Subcutaneous adipose tissue (tissue), 4 donors: Measurements from ENCODE around the gene TDRD9. TPM values are rescaled to one million over a fixed set of nuclear protein-coding genes. Genes with fewer than 3 reads are reported as not detected.

Source experiments
- total RNA-seq, 4 donors: library from RNA; depleted of rRNA; stranded (reverse); fragments of >200 nt; gene quantifications; one replicate each; pipeline ENCODE4 v1.1.0, GENCODE V29; 2016
- TF ChIP-seq, protein P1 (sequence below): fragments of 450-650 bp; IDR thresholded peaks from one replicate; pipeline ENCODE4 v1.5.1; 2016; ENCODE audit warnings: low read depth, mild to moderate bottlenecking, control low read depth, antibody characterized with exemption, moderate library complexity

TDRD9 gene
- total RNA-seq, 4 donors from 2014 or later, result 0.38 to 3.9 (median 1.2) TPM

DNA sequence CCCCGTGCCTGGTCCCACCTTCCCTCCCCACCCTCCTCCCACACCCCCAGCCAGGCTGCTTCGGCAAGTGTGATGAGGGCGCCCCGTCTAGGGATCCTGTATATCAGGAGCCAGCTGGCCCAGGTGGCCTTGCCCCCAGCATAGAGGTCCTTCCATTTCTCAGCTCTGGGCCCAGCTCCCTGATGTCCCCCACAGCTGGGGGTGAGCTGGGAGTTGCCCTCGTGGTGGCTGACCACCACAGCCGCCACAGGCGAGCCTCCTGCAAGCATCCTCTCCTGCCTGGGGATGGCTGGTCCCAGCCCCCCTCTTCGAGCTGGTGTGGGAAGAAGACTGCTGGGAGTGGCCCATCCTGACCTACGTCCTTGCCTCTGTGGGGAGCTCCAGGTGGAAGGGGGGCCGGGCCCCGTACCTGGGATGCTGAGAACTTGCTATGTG lies 164.7 kb downstream of the TDRD9 start:
- TF ChIP-seq, protein P1, sequence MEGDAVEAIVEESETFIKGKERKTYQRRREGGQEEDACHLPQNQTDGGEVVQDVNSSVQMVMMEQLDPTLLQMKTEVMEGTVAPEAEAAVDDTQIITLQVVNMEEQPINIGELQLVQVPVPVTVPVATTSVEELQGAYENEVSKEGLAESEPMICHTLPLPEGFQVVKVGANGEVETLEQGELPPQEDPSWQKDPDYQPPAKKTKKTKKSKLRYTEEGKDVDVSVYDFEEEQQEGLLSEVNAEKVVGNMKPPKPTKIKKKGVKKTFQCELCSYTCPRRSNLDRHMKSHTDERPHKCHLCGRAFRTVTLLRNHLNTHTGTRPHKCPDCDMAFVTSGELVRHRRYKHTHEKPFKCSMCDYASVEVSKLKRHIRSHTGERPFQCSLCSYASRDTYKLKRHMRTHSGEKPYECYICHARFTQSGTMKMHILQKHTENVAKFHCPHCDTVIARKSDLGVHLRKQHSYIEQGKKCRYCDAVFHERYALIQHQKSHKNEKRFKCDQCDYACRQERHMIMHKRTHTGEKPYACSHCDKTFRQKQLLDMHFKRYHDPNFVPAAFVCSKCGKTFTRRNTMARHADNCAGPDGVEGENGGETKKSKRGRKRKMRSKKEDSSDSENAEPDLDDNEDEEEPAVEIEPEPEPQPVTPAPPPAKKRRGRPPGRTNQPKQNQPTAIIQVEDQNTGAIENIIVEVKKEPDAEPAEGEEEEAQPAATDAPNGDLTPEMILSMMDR, result no peak

DNA sequence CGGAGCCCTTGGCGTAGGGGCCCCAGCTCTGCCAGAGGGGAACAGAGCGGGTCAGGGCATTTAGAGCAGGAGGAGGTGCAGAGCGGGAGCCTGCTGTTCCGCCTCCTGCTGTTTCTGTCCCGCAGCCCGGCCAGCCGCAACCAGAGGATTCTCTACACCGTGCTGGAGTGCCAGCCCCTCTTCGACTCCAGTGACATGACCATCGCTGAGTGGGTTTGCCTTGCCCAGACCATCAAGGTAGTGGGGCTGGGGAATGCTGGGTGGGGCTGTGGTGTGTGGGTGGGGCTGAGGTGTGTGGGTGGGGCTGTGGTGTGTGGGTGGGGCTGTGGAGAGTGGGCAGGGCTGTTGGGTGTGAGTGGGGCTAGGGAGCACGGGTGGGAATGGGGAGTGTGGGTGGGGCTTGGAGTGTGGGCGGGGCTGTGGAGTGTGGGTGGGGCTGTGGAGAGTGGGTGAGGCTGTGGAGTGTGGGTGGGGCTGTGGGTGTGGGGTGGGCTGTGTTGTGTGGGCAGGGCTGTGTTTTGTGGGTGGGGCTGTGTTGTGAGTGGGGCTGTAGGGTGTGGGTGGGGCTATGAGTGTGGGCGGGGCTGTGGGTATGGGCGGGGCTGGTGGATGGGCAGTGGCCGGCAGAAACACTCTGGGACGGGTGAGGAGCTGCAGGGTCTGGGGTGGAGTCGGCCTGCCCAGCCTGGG lies 165.3 kb downstream of the TDRD9 start:
- TF ChIP-seq, protein P1, result no peak

DNA sequence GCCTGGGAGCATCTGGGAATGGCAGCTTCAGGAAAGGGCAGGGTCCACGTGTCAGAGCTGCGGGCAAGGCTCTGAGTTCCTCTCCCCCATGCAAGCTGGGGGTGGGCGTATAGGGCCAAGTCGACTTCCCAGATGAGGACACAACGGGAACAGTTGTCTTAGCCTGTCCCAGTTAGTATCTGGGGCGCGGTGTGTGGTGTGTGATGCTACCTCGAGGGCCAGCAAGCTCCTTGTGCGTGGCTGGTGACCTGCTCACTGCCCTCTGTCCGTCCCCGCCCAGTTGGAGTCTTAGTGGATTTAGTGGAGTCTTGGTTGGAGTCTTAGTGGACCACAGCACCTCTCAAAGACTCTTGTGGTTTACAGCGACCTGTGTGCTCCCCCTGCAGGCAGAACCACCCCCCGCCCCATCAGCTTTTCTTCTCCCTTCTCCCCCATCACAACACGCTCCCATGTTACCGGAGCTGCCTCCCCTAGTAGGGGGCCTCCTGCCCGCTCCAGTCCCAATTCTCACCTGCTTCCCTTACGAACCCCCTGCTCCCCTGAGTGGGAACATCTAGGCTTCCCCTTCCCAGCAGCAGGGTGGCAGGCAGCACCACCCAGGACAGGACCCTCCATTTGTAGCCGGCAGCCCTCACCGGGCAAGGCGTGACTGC lies 165.9 kb downstream of the TDRD9 start:
- TF ChIP-seq, protein P1, result no peak

DNA sequence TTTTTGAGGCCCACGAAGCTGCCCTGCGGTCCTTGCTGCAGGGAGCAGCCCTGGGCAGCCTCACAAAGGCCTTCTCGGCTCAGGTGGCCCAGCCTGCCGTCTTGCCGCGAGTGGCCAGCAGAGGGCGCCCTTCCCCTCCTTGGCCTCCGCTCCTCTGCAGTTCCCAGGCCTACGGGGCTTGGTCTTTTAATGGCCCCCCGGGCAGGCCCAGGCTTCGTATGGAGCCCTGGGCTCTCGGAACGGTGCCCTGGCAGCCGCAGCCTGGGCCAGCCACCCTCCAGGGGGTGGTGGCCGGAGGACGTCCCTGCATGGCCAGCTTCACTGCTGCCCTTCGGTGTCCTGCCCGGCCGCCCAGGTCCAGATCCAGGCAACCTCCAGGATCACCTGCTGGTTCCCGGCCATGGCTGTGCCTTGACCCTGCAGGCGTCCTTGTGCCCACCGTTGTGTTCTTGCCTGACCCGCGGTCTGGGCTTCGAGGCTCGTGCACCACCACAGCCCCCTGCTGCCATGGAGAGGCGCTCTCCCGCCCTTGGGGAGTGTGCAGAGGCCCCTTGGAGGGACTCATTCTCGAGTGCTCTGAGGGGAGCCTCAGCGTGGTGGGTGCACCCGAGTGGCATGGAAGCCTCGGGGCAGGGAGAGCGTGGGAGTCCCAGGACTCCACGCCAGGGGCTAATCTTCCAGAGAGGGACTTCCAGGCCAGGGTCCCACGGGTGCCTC lies 166.6 kb downstream of the TDRD9 start:
- TF ChIP-seq, protein P1, result no peak

DNA sequence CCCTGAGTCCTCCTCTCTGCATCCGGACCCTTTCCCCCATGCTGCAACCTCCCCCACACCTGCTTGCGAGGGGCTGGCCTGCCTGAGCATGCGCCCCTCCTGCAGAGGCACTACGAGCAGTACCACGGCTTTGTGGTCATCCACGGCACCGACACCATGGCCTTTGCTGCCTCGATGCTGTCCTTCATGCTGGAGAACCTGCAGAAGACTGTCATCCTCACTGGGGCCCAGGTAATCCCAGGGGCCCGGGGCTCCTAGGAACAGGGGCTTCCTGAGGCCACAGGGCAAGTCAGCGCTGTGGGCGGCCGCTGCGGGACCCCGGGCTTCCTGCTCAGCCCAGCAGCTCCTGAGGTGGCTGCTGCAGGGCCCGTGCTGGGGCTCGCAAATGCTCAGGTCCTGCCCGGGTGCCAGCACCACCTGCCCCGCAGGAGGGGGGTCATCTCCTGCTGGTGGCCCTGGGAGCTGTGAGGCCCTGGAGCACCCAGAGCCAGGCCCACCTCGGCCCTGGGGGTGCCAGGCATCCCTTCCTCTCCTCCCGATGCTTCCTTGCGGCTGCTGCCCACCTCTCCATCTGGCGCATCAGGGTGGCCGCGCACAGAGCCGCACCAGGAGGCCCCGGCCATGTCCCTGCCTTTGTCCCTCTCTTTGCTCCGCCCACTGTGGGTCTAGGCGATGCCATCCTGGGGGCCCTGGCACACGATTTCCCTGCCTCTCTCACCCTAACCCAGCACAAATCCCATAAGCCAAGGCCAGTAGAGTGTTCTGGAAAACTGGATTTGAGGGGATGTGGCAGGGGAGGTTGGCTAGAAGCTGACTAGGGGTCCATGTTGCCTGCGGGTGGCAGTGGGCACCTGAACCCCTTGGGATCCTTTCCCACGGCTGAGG lies 167.4 kb downstream of the TDRD9 start:
- TF ChIP-seq, protein P1, result no peak

DNA sequence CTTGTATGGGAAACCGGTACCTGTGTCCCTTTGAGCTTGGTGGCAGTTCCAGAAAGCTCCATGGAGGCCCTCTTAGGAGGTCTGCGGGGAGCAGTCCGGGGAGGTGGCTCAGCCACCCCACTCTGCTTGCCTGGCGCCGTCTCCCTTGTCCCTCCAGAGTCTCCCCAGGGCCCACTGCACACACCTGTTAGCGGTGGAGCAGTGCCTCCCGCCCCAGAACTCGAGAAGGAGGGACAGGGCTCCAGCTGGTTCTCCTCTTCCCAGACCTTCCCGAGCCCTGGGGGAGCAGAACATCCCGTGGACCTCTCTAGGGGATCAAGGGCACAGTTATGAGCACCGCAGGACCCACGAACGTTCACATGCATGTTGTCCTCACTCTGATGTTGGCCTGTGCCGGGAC lies 168.1 kb downstream of the TDRD9 start:
- TF ChIP-seq, protein P1, result no peak
